PFSK-1 (cell line): Measurements from ENCODE around the gene PDE3A.

Source experiments
- REST ChIP-seq, 2 experiments: IDR thresholded peaks; 2 replicates each; pipeline versions ENCODE4 v1.6.1 to v1.8.0; 2011 to 2012; ENCODE audit warnings: low read depth in 2 of 2, low read length in 2 of 2, control low read depth in 1 of 2, inconsistent platforms in 1 of 2, mild to moderate bottlenecking in 1 of 2, moderate library complexity in 1 of 2; ENCODE audit not compliant: insufficient read depth in 1 of 2
- SIN3A ChIP-seq: IDR thresholded peaks from 2 replicates; pipeline ENCODE4 v1.6.1; 2012; ENCODE audit warnings: mild to moderate bottlenecking, low read length, moderate library complexity, borderline replicate concordance; ENCODE audit not compliant: insufficient read depth
- TAF1 ChIP-seq: IDR thresholded peaks from 2 replicates; pipeline ENCODE4 v1.6.1; 2012; ENCODE audit warnings: low read length, control low read depth, borderline replicate concordance; ENCODE audit not compliant: insufficient read depth

- TF ChIP-seq TAF1 (no peak), REST (IDR thresholded peaks at IDR 0.05; ENCODE audit: insufficient read depth in 1 of 2, low read depth in 2 of 2, low read length in 2 of 2) (no peak), SIN3A (no peak)
Measured at GRCh38 chr12:20711846-20712245, 343.5 kb downstream of the PDE3A start.
